Peyer's patch (tissue), 4 donors: Measurements from ENCODE around the gene MITD1.

Experiments
- CTCF ChIP-seq, 6 experiments: fragments of 450-650 bp in 4 of 6; fragments of 200-600 bp in 2 of 6; sonication (generic) in 1 of 6; IDR thresholded peaks; one replicate each; pipeline ENCODE4 v1.5.1; 2017 to 2019; ENCODE audit warnings: antibody characterized with exemption in 6 of 6, mild to moderate bottlenecking in 3 of 6, moderate library complexity in 1 of 6
- POLR2A ChIP-seq, 2 donors: fragments of 450-650 bp; IDR thresholded peaks; one replicate each; pipeline ENCODE4 v1.5.1; 2017; ENCODE audit warnings: antibody characterized with exemption in 2 of 2, mild to moderate bottlenecking in 2 of 2, moderate library complexity in 2 of 2

GRCh38 chr2:99187011-99187410, 6.2 kb upstream of the MITD1 start:
- TF ChIP-seq CTCF (IDR thresholded peaks at IDR 0.05) (no peak), POLR2A (IDR thresholded peaks at IDR 0.05) (no peak)
